BLaER1 (cell line): ENCODE results near the gene MAP2K2.

Source experiments
- H3K27ac ChIP-seq: shearing (Covaris generic); formaldehyde crosslinking; 2 replicates; pipeline ENCODE4 v1.8.1; 2022
- H3K27me3 ChIP-seq: shearing (Covaris generic); formaldehyde crosslinking; 2 replicates; pipeline ENCODE4 v1.8.1; 2022
- H3K36me3 ChIP-seq: shearing (Covaris generic); formaldehyde crosslinking; 2 replicates; pipeline ENCODE4 v1.8.1; 2022
- H3K4me1 ChIP-seq: shearing (Covaris generic); formaldehyde crosslinking; 2 replicates; pipeline ENCODE4 v1.8.1; 2022
- H3K4me2 ChIP-seq: shearing (Covaris generic); formaldehyde crosslinking; 2 replicates; pipeline ENCODE4 v1.8.1; 2022
- H3K4me3 ChIP-seq: shearing (Covaris generic); formaldehyde crosslinking; 2 replicates; pipeline ENCODE4 v1.8.1; 2022
- H3K9ac ChIP-seq: shearing (Covaris generic); formaldehyde crosslinking; 2 replicates; pipeline ENCODE4 v1.8.1; 2022
- H3K9me3 ChIP-seq: shearing (Covaris generic); formaldehyde crosslinking; 2 replicates; pipeline ENCODE4 v1.8.1; 2022
- H4K20me1 ChIP-seq: shearing (Covaris generic); formaldehyde crosslinking; 2 replicates; pipeline ENCODE4 v1.8.1; 2022
- Cebpa-rat ChIP-seq: shearing (Covaris generic); IDR thresholded peaks from 2 replicates; pipeline ENCODE4 v1.8.1; 2022

The MAP2K2 gene

DNA sequence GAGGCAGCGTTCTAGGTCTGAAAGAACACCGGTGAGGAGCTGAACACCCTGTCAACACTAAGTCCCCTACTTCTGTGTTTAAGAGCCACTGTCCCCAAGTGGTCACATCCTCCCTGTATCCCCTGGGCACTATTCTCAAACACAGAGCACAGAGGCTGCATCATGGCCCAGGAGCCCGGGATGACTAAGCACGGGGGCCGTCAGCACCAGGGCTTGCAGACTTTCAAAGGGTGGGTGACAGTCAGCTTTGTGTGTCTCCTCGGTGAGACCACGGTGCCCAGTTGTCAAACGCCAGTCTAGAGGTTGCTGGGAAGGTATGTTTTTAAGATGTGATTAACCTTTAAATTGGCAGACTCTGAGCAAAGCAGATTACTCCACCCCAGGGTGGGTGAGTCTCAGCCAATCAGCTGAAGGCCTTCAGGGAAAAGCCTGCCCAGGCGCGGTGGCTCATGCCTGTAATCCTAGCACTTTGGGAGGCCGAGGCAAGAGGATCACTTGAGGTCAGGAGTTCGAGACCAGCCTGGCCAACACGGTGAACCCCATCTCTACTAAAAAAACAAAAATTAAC lies 8.0 kb downstream of the MAP2K2 start:
- H3K27me3 ChIP-seq: no peaks in the 10 kb centered on the region
- H3K36me3 ChIP-seq: peaks cover 75% of the 10 kb centered on the region
- H3K4me1 ChIP-seq: peaks cover 59% of the 10 kb centered on the region
- peaks cover 100% of the 10 kb centered on the region for H4K20me1 ChIP-seq
- H3K9ac ChIP-seq: peak overlapping the region; percentile 57
- H3K4me2 ChIP-seq: peak overlapping the region; percentile 93
- no peaks in the 10 kb centered on the region; the same call in 1 of the 2 replicates for H3K9me3 ChIP-seq
- H3K4me3 ChIP-seq: no peak overlapping the region
- TF ChIP-seq Cebpa-rat: no peak
- peak overlapping the region; percentile 18; the same call in 1 of the 2 replicates for H3K27ac ChIP-seq

- TF ChIP-seq Cebpa-rat: no peak
- Histone ChIP-seq H3K4me1 (peaks cover 63% of the 10 kb centered on the region), H3K9ac (peak overlapping the region; percentile 57), H4K20me1 (peaks cover 100% of the 10 kb centered on the region), H3K36me3 (peaks cover 75% of the 10 kb centered on the region), H3K4me3 (peak overlapping the region; percentile 56), H3K9me3 (no peaks in the 10 kb centered on the region; the same call in 1 of the 2 replicates), H3K27me3 (no peaks in the 10 kb centered on the region), H3K4me2 (peak overlapping the region; percentile 93), H3K27ac (peak overlapping the region; percentile 47)
Measured at GRCh38 chr19:4115050-4115817, 8.7 kb downstream of the MAP2K2 start.

DNA sequence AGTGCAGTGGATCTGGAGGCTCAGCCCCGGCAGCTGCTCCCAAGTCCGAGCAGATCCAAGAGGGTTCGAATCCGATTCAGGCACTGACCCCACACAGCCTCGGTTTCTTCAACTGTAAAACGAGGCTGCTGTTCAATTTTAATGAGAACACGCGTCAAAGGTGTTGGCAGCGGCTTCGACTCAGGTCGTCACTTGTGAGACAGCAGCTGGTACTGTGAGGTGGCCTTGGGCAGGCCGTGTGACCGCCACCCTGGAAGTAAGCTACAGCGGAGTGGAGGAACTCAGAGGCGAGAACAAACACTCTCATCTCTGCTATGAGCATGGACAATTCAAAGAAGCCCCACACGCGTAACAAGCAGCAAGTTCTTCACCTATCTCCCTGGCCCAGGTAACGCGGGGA lies 9.7 kb downstream of the MAP2K2 start:
- Histone ChIP-seq H3K36me3 (peaks cover 76% of the 10 kb centered on the region), H3K4me1 (peaks cover 74% of the 10 kb centered on the region), H3K9me3 (no peaks in the 10 kb centered on the region; the same call in 1 of the 2 replicates), H3K27me3 (no peaks in the 10 kb centered on the region), H3K27ac (no peak overlapping the region), H4K20me1 (peaks cover 98% of the 10 kb centered on the region), H3K4me2 (peak overlapping the region; percentile 93), H3K4me3 (no peak overlapping the region), H3K9ac (no peak overlapping the region)
- no peak for TF ChIP-seq Cebpa-rat

DNA sequence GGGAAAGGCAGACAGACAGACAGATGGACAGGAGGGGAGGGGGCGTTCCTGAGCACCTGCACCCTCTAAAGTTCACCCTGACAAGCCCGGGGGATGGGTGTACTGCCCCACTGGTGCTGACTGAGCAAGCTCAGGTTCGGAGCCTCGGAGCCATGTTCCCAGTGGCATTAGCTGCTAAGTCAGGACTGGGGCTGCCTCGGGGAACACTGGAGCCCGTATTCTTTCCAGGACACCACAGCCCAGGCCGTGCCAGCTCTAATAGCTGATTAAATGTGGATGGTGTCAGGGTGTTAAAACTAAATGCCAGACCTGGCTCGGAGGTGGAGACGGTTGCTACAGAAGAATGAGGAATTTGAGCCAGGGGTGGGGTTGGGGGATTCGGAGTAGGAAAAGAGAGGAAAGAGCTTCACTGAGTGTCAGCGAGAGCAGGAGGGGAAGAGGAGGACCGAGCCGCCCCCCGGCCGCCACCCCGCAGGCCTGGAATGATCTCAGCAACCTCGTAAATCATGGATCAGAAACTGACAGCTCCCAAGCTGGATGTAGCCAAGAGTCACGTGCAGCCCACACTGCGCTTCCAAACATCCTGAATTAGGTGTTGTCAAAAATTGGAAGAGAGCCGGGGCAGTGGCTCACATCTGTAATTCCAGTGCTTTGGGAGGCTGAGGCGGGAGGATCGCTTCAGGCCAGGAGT lies 10.4 kb downstream of the MAP2K2 start:
- Histone ChIP-seq H3K9me3 (no peaks in the 10 kb centered on the region; the same call in 1 of the 2 replicates), H3K27me3 (no peaks in the 10 kb centered on the region), H3K9ac (no peak overlapping the region), H3K27ac (no peak overlapping the region), H3K4me1 (peaks cover 80% of the 10 kb centered on the region), H4K20me1 (peaks cover 92% of the 10 kb centered on the region), H3K36me3 (peaks cover 81% of the 10 kb centered on the region), H3K4me2 (peak overlapping the region; percentile 93), H3K4me3 (no peak overlapping the region)
- TF ChIP-seq Cebpa-rat: no peak

DNA sequence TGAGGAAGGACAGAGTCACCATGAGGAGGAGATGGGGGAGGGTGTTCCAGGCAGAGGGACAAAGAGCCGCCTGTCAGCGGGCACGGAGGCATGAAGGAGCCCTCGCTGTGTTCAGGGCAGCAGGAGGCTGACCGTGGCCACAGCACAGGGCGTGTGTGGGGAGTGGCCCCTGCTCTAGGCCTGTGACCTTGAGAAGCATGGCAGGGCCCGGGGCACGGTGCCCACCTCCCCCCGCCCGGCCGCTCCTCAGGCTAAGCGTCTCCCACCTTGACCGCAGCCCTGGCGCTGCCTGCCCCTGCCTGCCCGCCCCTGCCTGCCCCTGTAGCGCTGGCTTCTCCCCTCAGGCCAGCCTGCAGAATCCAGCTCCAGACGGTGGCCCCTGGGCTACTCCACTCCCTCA lies 11.6 kb downstream of the MAP2K2 start:
- H3K4me1 ChIP-seq: peaks cover 84% of the 10 kb centered on the region
- no peak overlapping the region for H3K4me3 ChIP-seq
- H3K9me3 ChIP-seq: no peaks in the 10 kb centered on the region; the same call in 1 of the 2 replicates
- TF ChIP-seq Cebpa-rat: no peak
- H3K27me3 ChIP-seq: no peaks in the 10 kb centered on the region
- H3K27ac ChIP-seq: no peak overlapping the region
- 0 out of 2 replicates have a peak overlapping the region, but pooled peaks have one; percentile 55 for H3K9ac ChIP-seq
- peaks cover 80% of the 10 kb centered on the region for H4K20me1 ChIP-seq
- peak overlapping the region; percentile 93 for H3K4me2 ChIP-seq
- H3K36me3 ChIP-seq: peaks cover 81% of the 10 kb centered on the region

- peaks cover 83% of the 10 kb centered on the region for H3K4me1 ChIP-seq
- 0 out of 2 replicates have a peak overlapping the region, but pooled peaks have one; percentile 41 for H3K9ac ChIP-seq
- peaks cover 59% of the 10 kb centered on the region for H4K20me1 ChIP-seq
- H3K27me3 ChIP-seq: no peaks in the 10 kb centered on the region
- H3K4me2 ChIP-seq: peak overlapping the region; percentile 64
- peaks cover 84% of the 10 kb centered on the region for H3K36me3 ChIP-seq
- H3K27ac ChIP-seq: no peak overlapping the region; the same call in 1 of the 2 replicates
- no peak overlapping the region for H3K4me3 ChIP-seq
- TF ChIP-seq Cebpa-rat: no peak
- no peaks in the 10 kb centered on the region; the same call in 1 of the 2 replicates for H3K9me3 ChIP-seq
Measured at GRCh38 chr19:4109626-4109945, 14.3 kb downstream of the MAP2K2 start.

- peaks cover 83% of the 10 kb centered on the region for H3K4me1 ChIP-seq
- H3K27me3 ChIP-seq: no peaks in the 10 kb centered on the region
- peak overlapping the region; percentile 41; the same call in 1 of the 2 replicates for H3K9ac ChIP-seq
- peak overlapping the region; percentile 64 for H3K4me2 ChIP-seq
- H3K36me3 ChIP-seq: peaks cover 82% of the 10 kb centered on the region
- no peaks in the 10 kb centered on the region; the same call in 1 of the 2 replicates for H3K9me3 ChIP-seq
- peak overlapping the region; percentile 4; the same call in 1 of the 2 replicates for H3K27ac ChIP-seq
- peaks cover 59% of the 10 kb centered on the region for H4K20me1 ChIP-seq
- H3K4me3 ChIP-seq: no peak overlapping the region
- TF ChIP-seq Cebpa-rat: no peak
Measured at GRCh38 chr19:4108767-4109625, 14.9 kb downstream of the MAP2K2 start.

DNA sequence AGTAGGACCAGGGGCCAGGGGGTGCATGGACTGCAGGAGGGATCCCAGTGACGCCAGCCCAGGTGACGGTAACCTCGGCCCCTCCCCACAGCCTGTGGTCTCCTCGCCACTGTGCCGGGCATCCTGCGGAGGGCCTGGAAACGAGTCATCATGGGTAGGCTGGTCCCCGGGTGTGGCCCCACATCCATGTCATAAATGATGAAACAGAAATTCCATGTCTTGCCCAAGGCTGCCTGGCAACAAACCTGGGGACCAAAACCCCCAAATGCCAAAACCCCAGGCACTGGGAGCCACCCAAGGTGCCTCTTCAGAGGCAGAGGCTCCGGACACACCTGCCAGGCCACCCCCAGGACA lies 20.9 kb downstream of the MAP2K2 start:
- Histone ChIP-seq H3K27me3 (no peaks in the 10 kb centered on the region), H3K9me3 (no peaks in the 10 kb centered on the region), H3K4me2 (no peak overlapping the region), H3K27ac (no peak overlapping the region), H3K4me1 (peaks cover 38% of the 10 kb centered on the region), H3K36me3 (peaks cover 88% of the 10 kb centered on the region), H3K9ac (no peak overlapping the region), H4K20me1 (peaks cover 27% of the 10 kb centered on the region; the same call in 1 of the 2 replicates), H3K4me3 (no peak overlapping the region)
- no peak for TF ChIP-seq Cebpa-rat

GRCh38 chr19:4102339-4103079 lies 21.4 kb downstream of the MAP2K2 start:
- Histone ChIP-seq H3K9me3 (no peaks in the 10 kb centered on the region), H3K4me3 (no peak overlapping the region), H3K27ac (no peak overlapping the region), H3K36me3 (peaks cover 88% of the 10 kb centered on the region), H3K27me3 (no peaks in the 10 kb centered on the region), H3K4me2 (no peak overlapping the region), H3K9ac (no peak overlapping the region), H3K4me1 (peaks cover 38% of the 10 kb centered on the region), H4K20me1 (peaks cover 27% of the 10 kb centered on the region; the same call in 1 of the 2 replicates)
- no peak for TF ChIP-seq Cebpa-rat
